Measurements from ENCODE around the gene MTHFD2L.
"Not testable (repeated sequence)": the region's sequence is repeated elsewhere in the genome, so short reads cannot be mapped to it uniquely, and the experiment has no call there.

The MTHFD2L gene

GRCh38 chr4:74189331-74190043, 31.6 kb downstream of the MTHFD2L start:
- no peak for DNase-seq (ENCODE audit: low read depth in 2 of 2)

DNA sequence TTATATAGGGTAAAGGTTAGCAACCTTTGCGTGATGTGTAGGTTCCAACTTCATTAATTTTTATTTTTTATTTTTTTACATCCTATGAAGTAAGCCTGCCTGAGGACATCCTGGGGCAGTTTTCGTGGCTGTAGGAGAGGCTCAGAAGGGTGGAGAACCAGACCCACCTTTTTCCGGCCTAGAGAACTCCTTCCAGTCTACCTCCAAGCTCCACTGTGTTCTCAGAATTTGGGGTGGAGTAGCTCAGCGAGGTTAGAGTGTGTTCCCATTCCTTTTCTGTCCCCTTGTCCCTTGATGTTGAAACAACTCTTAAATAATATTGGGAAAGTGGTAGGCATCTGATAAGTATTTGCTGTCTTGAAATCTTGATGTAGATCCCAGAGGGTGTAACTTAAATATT, 32.4 kb downstream of the MTHFD2L start:
- no peak for DNase-seq (ENCODE audit: low read depth in 2 of 2)

- DNase-seq (ENCODE audit: low read depth in 2 of 2) = no peak
Measured at GRCh38 chr4:74190919-74191397, 33.0 kb downstream of the MTHFD2L start.

- DNase-seq (ENCODE audit: low read depth in 2 of 2) = no peak
Measured at GRCh38 chr4:74197080-74197479, 39.2 kb downstream of the MTHFD2L start.

GRCh38 chr4:74202062-74202586, 44.2 kb downstream of the MTHFD2L start:
- DNase-seq (ENCODE audit: low read depth in 2 of 2) = no peak

- no peak for DNase-seq (ENCODE audit: low read depth in 2 of 2)
Measured at GRCh38 chr4:74203467-74203866, 45.5 kb downstream of the MTHFD2L start.

DNA sequence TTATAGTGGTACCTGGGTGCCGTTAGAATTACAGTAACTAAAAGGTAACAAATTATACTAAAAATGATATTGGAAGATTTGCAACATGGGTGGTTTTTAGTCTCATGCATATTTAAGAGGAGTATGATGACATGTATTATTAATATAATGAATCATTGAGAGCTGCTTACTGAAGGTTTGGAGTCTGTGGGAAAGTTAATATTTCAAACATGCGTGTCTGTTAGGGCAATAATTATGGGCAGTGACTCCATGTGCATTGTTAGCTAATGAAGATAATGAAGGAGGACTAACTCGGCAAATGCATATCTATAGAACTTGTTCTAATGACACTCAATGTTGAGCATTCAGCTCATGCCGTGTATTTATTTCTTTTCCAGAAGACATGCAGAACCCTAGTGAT, 47.1 kb downstream of the MTHFD2L start:
- no peak for DNase-seq (ENCODE audit: low read depth in 2 of 2)

DNA sequence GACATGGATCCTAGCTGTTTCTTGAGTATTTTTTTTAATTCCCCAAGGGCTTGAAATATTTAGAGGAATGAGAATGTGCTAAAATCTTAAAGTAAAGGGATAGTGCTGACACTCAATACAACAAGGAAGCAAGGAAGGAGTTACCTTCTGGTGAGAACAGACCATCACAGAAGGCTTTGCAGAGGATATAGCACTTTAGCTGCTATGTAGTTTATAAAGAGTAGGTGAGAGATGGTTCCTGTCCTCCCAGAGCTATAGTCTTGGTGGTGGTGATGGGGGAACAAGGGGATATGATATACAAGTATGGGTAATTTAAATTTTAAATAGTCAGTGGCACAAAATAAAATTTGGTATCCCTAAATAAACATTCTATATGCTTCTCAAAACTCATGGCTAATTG, 47.6 kb downstream of the MTHFD2L start:
- no peak for DNase-seq (ENCODE audit: low read depth in 2 of 2)

DNA sequence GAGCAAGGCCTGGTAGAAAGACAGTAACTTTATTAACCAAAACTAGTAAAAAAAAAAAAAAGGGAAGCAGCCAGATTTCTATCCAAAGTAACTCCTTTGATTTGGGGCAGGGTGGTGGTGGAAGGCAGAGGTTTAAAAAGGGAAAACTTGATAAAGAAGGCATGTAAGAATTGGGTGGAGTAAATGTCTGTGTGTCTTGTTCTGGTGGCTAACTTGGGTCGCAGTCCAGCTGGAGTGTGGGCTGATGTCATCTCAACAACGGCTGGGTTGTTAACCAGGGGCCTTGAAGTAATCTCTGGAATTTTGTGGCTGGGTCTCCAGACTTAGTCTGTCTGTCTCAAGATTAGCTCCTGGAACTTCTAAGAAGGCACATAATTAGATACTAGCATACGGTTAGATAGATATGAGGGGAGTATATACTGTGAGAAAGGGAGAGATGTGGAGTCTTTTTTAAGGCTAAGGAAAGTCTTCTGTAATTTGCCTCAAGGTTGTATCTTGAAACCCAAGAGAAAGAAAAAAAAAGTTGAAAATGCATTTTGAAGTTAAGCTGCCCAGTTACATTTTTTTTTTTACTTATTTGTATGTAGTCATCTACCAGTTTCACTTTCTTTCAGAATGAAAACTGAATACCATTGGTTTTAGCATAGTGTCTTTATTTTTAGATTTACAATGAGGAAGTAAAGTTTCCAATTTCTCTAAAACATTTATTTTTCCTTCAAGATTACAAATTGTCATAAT, 48.3 kb downstream of the MTHFD2L start:
- no peak for DNase-seq (ENCODE audit: low read depth in 2 of 2)

DNA sequence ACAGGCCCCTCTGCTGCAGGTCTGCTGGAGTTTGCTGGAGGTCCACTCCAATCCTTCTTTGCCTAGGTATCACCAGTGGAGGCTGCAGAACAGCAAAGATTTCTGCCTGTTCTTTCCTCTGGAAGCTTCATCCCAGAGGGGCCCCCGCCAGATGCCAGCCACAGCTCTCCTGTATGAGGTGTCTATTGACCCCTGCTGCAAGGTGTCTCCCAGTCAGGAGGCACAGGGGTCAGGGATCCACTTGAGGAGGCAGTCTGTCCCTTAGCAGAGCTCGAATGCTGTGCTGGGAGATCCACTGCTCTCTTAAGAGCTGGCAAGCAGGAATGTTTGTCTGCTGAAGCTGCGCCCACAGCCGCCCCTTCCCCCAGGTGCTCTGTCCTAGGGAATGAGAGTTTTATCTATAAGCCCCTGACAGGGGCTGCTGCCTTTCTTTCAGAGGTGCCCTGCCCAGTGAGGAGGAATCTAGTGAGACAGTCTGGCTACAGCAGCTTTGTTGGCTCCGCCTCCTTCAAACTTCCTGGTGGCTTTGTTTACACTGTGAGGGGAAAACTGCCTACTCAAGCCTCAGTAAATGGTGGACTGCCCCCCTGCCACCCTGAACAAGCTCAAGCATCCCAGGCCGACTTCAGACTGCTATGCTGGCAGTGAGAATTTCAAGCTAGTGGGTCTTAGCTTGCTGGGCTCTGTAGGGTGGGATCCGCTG, 56.7 kb downstream of the MTHFD2L start:
- DNase-seq (ENCODE audit: low read depth in 2 of 2) = not testable (repeated sequence)

GRCh38 chr4:74215236-74215635, 57.3 kb downstream of the MTHFD2L start:
- DNase-seq (ENCODE audit: low read depth in 2 of 2) = not testable (repeated sequence)

DNA sequence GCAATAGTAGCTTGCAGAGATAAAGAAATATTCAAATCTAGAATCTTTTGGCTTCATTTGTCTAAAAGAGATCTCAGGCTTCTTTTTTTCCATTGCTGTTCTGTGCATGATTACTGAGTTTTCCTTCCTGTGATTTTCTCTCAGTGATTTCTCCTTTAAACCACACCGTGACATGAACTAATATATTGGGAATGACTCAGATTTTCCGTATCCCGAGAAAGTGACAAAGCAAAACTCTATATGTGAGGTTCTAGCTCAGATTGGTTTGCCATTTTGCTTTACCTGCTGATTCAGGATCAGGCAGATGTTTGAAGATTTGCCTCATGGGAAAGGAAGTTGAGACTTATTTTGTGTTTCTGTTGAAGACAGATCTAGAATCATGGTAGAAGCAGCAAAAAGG, 59.4 kb downstream of the MTHFD2L start:
- DNase-seq (ENCODE audit: low read depth in 2 of 2) = no peak

- no peak for DNase-seq (ENCODE audit: low read depth in 2 of 2)
Measured at GRCh38 chr4:74218201-74218600, 60.3 kb downstream of the MTHFD2L start.

DNA sequence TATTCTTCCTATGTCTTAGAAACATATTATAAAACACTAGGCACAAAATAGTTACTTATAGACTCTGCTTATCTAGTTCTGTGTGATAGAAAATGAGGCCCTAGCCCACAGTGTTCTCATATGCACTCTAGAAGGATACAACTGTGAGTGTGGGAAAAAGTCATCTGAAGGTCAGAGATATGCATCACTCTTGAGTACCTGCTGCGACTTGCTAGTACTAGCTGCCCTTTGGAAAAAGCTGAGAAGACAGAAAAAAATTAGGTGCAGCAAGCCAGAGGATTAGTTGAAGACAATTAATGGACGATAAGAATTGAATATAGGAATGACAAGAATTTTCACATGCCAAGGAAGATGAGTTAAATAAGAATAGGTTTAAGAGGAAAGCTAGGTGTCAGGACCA, 61.3 kb downstream of the MTHFD2L start:
- no peak for DNase-seq (ENCODE audit: low read depth in 2 of 2)

- no peak for DNase-seq (ENCODE audit: low read depth in 2 of 2)
Measured at GRCh38 chr4:74223098-74223497, 65.2 kb downstream of the MTHFD2L start.

DNA sequence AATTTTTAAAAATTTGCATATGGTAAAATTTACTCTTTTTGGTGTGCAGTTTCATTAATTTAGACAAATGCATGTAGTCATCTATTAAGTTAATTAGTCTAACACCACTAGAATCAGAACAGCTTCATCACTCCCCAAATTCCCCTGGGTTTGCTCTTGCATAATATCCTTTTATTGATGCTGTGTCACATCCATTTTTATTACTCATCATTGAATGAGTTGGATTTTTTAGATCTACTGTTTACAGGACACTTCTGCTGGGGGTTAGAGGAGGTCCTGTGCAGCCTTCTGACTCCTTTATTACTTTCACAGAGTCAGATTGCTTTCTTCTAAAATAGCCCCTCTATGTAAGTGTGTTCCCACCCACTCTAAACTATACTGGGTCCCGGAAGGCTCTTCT, 65.9 kb downstream of the MTHFD2L start:
- no peak for DNase-seq (ENCODE audit: low read depth in 2 of 2)

- peak; percentile 64 to 65 for DNase-seq (ENCODE audit: low read depth in 2 of 2)
Measured at GRCh38 chr4:74228691-74229640, 71.0 kb downstream of the MTHFD2L start.

GRCh38 chr4:74230902-74231499, 73.1 kb downstream of the MTHFD2L start:
- DNase-seq (ENCODE audit: low read depth in 2 of 2) = no peak

- DNase-seq (ENCODE audit: low read depth in 2 of 2) = no peak
Measured at GRCh38 chr4:74235135-74235534, 77.2 kb downstream of the MTHFD2L start.

GRCh38 chr4:74237425-74237966, 79.6 kb downstream of the MTHFD2L start:
- DNase-seq (ENCODE audit: low read depth in 2 of 2) = no peak

- no peak for DNase-seq (ENCODE audit: low read depth in 2 of 2)
Measured at GRCh38 chr4:74244049-74244448, 86.1 kb downstream of the MTHFD2L start.
